Activated CD8-positive, alpha-beta memory T cell treated with anti-CD3 and anti-CD28 coated beads, Interleukin-2, amount 10 ng/mL, durations not matched to agents 7 days and 5 days (primary cell): ENCODE results near the gene CNTFR. TPM values are rescaled to one million over a fixed set of nuclear protein-coding genes. Genes with fewer than 3 reads are reported as not detected.

Experiments used
- ATAC-seq: fragments of 150-1000 bp; cut with Tn5 transposase; one replicate; pipeline ENCODE4 v1.10.0; 2021; ENCODE audit warnings: moderate library complexity
- CTCF ChIA-PET: fragments of 350-600 bp; sonication (Branson Sonifier 250); formaldehyde crosslinking; loops from one replicate; lab custom pipeline; 2021; ENCODE audit warnings: antibody characterized with exemption; lab: Charles Lee
- DNase-seq: peaks from one replicate; pipeline ENCODE4 v3.0.0-alpha.2; 2020
- H3K27ac Mint-ChIP-seq: one replicate; pipeline ENCODE4 v1.8.0; 2021; ENCODE audit warnings: mild to moderate bottlenecking, mixed read lengths
- H3K27me3 Mint-ChIP-seq: one replicate; pipeline ENCODE4 v1.8.0; 2021; ENCODE audit warnings: mixed read lengths
- H3K36me3 Mint-ChIP-seq: one replicate; pipeline ENCODE4 v1.8.0; 2021; ENCODE audit warnings: mild to moderate bottlenecking, mixed read lengths
- H3K4me1 Mint-ChIP-seq: one replicate; pipeline ENCODE4 v1.8.0; 2021; ENCODE audit warnings: mixed read lengths
- H3K4me3 Mint-ChIP-seq: one replicate; pipeline ENCODE4 v1.8.0; 2021; ENCODE audit warnings: mild to moderate bottlenecking, moderate library complexity, mixed read lengths
- H3K9me3 Mint-ChIP-seq: one replicate; pipeline ENCODE4 v1.8.0; 2022; ENCODE audit warnings: low read depth, mixed read lengths
- total RNA-seq, 2 experiments: library from RNA; stranded (reverse); gene quantifications; one replicate each; pipeline ENCODE4 v1.2.3, GENCODE V29; 2021

The CNTFR gene
- total RNA-seq, 2 experiments from 2014 or later: not detected

DNA sequence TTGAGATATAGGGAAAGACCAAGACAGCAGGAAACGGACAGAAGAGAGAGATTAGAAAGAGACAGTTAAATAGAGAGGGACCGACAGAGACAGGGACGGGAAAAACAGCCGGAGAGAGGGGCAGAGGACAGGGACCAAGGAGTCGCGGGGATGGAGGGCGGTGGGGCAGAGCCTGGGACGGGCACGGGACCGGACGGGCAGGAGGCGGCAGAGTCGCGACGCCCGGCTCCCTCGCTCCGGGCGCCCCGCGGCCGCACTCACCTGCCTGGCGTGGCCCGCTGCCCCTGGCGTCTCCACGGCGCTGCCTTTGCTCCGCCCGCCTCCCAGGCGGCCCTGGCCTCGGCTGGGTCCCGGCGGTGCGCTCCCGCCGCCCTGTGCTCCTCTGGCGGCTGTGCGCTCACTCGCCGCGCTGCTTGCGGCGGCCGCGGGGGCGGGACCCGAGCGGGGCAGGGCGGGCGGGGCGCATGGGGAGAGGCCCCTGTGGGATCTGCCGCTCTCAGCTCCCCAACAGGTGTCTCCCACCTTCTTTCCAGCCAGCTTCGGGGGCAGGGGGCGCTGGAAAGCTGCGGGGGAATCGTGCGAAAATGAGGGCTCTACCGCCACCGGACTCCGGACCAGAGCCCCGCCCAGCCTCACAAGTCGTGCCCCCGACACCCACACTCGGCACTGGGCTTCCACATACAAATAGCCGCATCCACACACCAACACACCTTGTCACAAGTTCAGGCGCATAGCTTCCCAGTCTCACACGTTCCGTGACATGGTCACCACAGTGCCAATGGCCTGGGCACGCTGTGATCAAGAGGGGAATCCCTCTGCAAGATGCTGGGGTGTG is 39.3 kb upstream of the CNTFR start, which contains the start of gene ARID3C:
ARID3C (minus strand) TSS at position 411 of the 835 bp plus-strand sequence. CDS start 1,052 bp downstream, outside the sequence.
- peaks cover 6% of the 10 kb centered on the region for H3K36me3 Mint-ChIP-seq
- peaks cover 62% of the 10 kb centered on the region for H3K27me3 Mint-ChIP-seq
- H3K4me1 Mint-ChIP-seq: peaks cover 12% of the 10 kb centered on the region
- DNase-seq: no peak
- no peaks in the 10 kb centered on the region for H3K9me3 Mint-ChIP-seq
- H3K4me3 Mint-ChIP-seq: peak within 1 kb of the TSS; percentile 63
- CTCF ChIA-PET: interaction anchor here (0.8 to 12.5 kb wide), 5 partner anchors 10 to 251 kb away, joined by 3 to 293 read pairs (median 4); partner anchors contain the start of genes DCTN3 and RPP25L
- peak; percentile 72 for ATAC-seq
- no peak within 1 kb of the TSS for H3K27ac Mint-ChIP-seq

DNA sequence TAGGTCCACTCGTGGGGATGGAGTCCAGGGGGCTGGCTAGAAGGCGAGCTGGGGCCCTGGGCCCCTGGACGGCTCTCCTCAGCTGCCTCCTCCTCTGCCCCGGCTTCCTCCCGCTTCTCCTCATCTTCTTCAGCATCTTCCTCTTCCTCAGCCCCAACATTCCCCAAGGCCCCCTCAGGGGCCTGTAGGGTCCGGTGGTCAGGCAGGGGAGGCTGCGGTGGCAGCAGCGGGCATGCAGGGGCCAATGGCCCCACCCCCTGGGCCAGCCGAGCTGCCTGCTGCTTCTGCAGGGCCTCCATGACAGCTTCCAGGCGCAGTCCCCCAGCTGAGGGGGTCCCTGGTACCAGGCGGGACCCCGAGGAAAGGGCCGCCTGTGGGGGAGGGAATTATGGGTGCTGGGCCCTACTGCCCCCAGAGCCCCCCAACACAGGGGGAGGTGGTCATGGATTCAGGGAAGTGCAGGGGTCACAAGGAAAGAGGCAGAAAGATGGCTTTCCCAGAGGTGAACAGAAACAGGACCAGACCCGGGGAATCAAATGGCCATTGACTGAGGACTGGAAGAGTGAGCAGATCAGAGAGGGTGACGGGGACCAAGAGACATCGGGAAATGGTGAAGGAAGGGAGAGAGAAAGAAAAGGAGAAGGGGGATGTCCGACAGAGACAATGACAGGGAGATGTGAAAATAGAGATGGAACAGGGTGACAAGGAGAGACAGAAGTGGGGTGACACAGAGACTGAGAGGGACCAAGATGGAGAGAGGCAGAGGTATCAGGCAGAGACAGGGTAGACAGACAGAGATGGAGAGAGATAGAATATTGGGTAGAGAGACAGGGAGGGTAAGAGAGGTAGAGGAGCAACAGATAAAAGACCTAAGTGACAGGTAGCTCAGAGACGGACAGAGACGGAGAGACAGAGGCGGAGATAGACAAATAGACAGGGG is 38.5 kb upstream of the CNTFR start:
- CTCF ChIA-PET: interaction anchor here (0.9 to 1.6 kb wide), 2 partner anchors 11 to 25 kb away, joined by 4 to 5 read pairs; no protein-coding TSS in a partner anchor
- Mint-ChIP-seq H3K36me3 (peaks cover 6% of the 10 kb centered on the region), H3K4me1 (peaks cover 13% of the 10 kb centered on the region), H3K27ac (no peak overlapping the region), H3K27me3 (peaks cover 68% of the 10 kb centered on the region), H3K9me3 (no peaks in the 10 kb centered on the region), H3K4me3 (peak overlapping the region; percentile 63)
- ATAC-seq: peak; percentile 7
- DNase-seq: no peak

DNA sequence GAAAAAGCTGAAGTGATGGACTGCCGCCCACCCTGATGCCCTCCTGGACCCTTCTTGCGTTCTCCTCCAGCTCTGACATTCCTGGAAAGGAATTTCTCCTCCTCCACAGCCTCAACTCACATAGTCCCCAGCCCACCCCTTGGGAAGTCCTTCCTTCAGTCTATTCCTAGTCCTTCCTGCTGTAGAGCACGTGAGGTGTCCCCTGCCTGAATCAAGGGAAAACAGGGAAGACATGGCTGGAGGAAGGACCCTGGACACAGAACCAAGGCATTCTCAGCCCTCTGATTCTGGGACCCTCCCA is 35.6 kb upstream of the CNTFR start:
- CTCF ChIA-PET: interaction anchor here (0.9 to 16.1 kb wide), 3 partner anchors 10 to 13 kb away, joined by 3 to 293 read pairs (median 5); partner anchors contain the start of genes ARID3C, RPP25L and SIGMAR1
- Mint-ChIP-seq H3K27me3 (peaks cover 72% of the 10 kb centered on the region), H3K4me3 (no peak overlapping the region), H3K36me3 (peaks cover 3% of the 10 kb centered on the region), H3K4me1 (peaks cover 19% of the 10 kb centered on the region), H3K27ac (no peak overlapping the region), H3K9me3 (no peaks in the 10 kb centered on the region)
- ATAC-seq: no peak
- DNase-seq: no peak

DNA sequence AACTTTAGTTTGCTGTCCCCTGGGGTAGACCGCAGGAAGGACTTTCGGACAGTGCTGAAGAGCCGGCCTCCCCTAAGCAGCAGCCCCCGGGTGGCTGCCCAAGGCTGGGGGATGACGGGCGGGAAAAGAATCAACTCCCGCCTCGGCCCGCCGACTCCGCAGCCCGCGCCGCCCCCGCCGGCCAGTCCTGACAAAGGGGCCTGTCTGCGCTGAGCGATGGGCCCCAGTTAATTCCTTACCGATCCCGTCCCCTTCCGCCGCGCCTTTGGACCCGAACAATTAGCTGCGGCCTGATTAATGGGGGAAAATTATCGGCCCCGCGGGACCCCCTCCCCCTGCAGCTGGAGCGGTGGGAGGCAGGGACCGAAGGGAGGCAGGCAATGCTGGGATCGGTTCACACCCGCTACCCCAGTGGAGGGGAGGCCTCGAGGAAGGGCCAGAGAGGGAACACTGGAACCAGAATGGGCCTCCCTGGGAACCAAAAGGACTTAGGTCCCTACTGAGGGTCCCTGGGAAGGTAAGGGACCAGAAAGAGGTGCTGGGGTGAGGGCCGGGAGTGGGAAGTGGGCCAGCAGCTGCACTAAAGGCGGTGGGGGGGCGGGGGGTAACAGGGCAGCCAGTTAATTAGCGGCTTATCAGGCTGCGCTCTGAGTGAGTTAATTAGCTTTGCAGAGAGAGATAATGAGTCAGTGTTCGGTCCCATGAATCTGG is 35.1 kb upstream of the CNTFR start:
- Mint-ChIP-seq H3K36me3 (peaks cover 3% of the 10 kb centered on the region), H3K27ac (no peak overlapping the region), H3K4me1 (peaks cover 21% of the 10 kb centered on the region), H3K4me3 (no peak overlapping the region), H3K9me3 (no peaks in the 10 kb centered on the region), H3K27me3 (peaks cover 67% of the 10 kb centered on the region)
- CTCF ChIA-PET: interaction anchor here (0.9 to 16.1 kb wide), 3 partner anchors 10 to 12 kb away, joined by 3 to 293 read pairs (median 5); partner anchors contain the start of genes ARID3C, RPP25L and SIGMAR1
- no peak for DNase-seq
- ATAC-seq: no peak

DNA sequence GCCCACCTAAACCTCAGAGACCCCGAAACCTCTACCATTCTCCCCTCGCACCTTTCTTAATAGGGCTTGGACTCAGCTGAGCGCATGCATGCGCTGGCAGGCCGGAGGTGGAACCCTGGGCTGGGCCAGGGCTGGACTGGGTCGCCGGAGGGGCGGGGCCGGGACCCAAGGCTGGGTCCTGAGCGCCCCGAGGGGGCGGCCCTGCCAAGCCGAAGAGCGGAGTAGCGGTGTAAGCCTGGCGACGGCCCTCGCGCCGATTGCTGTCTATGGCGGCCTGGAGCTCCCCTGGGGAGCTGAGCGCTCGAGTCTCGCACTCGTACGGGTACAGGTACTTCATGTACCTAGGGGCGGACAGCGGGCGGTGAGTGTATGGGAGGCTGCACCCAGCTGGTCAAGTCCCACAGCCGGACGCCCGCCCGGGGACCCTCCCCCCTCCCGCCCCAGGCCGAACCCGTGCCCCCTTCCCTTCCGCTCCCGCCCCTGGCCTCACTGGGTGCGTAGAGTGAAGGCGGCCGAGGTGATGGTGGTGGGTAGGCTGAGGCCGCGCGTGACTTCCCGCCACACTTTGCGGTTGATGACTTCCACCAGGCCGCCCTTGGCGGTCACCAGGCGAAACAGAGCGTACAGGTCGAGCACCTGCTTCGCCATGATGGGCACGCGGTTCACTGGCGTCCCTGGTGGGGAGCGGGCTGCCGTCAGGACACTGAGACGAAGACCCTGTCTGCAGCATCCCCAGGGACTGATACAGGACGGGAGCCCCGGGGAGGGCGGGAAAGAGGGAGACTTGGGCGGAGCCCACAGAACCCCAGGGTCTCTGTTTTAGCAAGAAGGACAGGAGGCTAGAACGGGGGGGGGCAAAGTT is 34.1 kb upstream of the CNTFR start:
- H3K4me1 Mint-ChIP-seq: peaks cover 27% of the 10 kb centered on the region
- CTCF ChIA-PET: interaction anchor here (0.6 to 16.1 kb wide), 4 partner anchors 10 to 244 kb away, joined by 3 to 293 read pairs (median 4); partner anchors contain the start of genes ARID3C and SIGMAR1
- no peak overlapping the region for H3K4me3 Mint-ChIP-seq
- no peak overlapping the region for H3K27ac Mint-ChIP-seq
- DNase-seq (no peak), ATAC-seq (no peak)
- no peaks in the 10 kb centered on the region for H3K9me3 Mint-ChIP-seq
- peaks cover 3% of the 10 kb centered on the region for H3K36me3 Mint-ChIP-seq
- peaks cover 60% of the 10 kb centered on the region for H3K27me3 Mint-ChIP-seq

DNA sequence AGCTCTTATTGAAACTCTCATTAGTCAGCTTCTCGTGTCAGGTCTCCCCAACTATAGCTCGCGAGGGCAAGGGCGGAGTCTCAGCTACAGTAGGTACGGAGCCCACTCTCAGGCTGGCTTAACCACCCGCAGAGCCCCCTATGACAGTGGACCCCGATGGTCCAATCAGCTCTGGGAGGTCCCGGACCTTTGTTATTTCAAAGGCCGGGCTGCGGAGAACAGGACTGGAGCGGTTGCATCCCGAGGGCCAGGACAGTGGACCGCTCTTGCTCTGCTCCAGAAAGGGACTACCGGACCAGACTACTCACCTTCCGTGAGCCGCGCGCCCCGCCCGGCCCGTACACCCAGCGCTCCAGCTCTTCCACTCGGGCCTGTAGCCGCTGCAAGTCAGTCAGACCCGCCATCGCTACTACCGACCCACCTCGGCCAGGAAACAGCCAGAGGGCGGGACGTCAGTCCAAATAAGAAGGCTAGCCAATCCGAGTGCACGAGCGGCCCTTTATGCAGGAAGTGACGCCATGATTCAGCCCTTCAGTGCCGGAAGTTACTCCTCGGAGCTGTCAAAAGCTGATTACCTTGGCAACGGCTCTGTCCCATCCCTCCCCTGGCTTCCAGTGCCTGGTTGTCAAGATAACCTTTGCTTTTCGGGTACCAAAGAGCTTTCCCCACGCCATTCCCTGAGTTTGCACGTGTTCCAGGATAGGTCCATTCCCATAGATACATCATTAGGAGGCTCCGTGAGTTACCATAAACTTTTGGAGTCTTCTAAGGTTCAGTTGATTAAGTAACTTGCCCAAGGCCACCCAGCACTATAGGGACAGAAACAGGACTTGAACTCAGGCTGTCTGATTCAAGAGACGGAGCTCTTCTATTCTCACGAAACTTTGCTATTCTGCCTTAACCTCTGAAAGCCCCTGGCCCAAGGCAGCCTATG is 30.8 kb upstream of the CNTFR start, which contains the start of gene DCTN3:
DCTN3 (minus strand) TSS at position 435 of the 934 bp plus-strand sequence; CDS start at position 404, 31 bp downstream.
- Mint-ChIP-seq H3K27ac (peak within 1 kb of the TSS; percentile 81), H3K27me3 (peaks cover 28% of the 10 kb centered on the region), H3K9me3 (no peaks in the 10 kb centered on the region), H3K4me1 (peaks cover 25% of the 10 kb centered on the region), H3K4me3 (peak within 1 kb of the TSS; percentile 89), H3K36me3 (peaks cover 6% of the 10 kb centered on the region)
- ATAC-seq (peak; percentile 99), DNase-seq (peak; percentile 97)
- CTCF ChIA-PET: interaction anchor here (1.1 to 16.1 kb wide), 10 partner anchors 9 to 243 kb away, joined by 3 to 293 read pairs (median 7); partner anchors contain the start of genes ARID3C, CCL27, GALT and MYORG

DNA sequence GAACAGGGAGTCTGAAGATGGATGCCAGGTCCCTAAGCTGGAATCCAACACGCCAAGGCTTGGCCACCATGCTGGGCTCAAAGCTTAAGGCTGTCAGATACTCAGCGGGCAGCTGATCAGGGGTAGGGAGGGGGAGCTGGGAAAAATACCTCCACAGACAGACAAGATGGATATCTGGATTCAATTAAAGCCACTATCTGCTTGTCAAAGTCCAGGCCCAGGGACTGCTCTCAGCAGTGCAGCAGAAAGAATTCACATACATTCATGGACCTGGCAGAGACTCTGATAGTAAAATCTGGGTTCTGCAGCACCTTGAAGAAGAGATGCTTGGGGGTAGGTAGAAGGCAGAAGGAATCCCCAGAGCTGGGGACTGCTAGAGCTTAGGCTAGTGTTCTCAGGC is 25.6 kb upstream of the CNTFR start:
- no peak for DNase-seq
- Mint-ChIP-seq H3K27ac (no peak overlapping the region), H3K4me3 (no peak overlapping the region)

DNA sequence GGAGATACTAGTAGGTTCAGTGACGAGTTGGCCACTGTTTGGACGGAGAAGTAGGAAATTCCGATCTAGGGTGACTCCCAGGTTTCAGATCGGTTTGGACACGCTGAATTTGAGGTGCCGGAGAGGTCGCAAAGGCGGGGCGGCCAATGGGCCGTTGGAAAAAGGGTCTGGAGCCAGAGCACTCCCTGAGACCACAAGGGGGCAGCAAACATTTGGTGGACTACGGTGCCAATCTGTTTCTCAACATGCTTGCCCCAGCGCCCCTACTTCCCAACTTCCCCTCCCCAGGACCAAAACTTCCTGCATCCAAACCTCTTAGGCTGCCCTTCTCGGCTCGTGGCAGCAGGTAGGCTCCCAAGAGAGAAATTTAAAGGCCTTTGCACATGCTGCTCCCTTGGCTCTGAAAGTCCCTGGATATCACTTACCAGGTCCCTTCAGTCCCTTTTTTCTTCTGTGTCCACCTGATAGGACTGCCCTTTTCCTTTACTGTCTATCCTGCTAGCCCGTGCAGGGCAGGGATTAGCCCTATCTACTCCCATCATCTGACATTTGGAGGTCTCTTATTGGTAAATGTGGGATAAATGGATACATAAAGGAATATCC is 23.4 kb upstream of the CNTFR start:
- ATAC-seq (peak; percentile 54), DNase-seq (peak; percentile 83)
- Mint-ChIP-seq H3K27ac (peak overlapping the region; percentile 83), H3K9me3 (no peaks in the 10 kb centered on the region), H3K27me3 (no peaks in the 10 kb centered on the region), H3K4me1 (peaks cover 23% of the 10 kb centered on the region), H3K4me3 (peak overlapping the region; percentile 82), H3K36me3 (peaks cover 14% of the 10 kb centered on the region)
- CTCF ChIA-PET: interaction anchor here (0.6 to 16.1 kb wide), 16 partner anchors 8 to 235 kb away, joined by 3 to 293 read pairs (median 5); partner anchors contain the start of genes ARID3C, DCTN3, GALT and SIGMAR1

More for the DNA sequence above, 25.6 kb upstream of the CNTFR start:
- no peaks in the 10 kb centered on the region for H3K27me3 Mint-ChIP-seq
- peaks cover 14% of the 10 kb centered on the region for H3K36me3 Mint-ChIP-seq
- peaks cover 37% of the 10 kb centered on the region for H3K4me1 Mint-ChIP-seq
- H3K9me3 Mint-ChIP-seq: no peaks in the 10 kb centered on the region
- CTCF ChIA-PET: interaction anchor here (0.8 to 16.1 kb wide), 3 partner anchors 12 to 87 kb away, joined by 3 to 293 read pairs (median 10); partner anchors contain the start of genes ARID3C and SIGMAR1
- ATAC-seq: no peak

DNA sequence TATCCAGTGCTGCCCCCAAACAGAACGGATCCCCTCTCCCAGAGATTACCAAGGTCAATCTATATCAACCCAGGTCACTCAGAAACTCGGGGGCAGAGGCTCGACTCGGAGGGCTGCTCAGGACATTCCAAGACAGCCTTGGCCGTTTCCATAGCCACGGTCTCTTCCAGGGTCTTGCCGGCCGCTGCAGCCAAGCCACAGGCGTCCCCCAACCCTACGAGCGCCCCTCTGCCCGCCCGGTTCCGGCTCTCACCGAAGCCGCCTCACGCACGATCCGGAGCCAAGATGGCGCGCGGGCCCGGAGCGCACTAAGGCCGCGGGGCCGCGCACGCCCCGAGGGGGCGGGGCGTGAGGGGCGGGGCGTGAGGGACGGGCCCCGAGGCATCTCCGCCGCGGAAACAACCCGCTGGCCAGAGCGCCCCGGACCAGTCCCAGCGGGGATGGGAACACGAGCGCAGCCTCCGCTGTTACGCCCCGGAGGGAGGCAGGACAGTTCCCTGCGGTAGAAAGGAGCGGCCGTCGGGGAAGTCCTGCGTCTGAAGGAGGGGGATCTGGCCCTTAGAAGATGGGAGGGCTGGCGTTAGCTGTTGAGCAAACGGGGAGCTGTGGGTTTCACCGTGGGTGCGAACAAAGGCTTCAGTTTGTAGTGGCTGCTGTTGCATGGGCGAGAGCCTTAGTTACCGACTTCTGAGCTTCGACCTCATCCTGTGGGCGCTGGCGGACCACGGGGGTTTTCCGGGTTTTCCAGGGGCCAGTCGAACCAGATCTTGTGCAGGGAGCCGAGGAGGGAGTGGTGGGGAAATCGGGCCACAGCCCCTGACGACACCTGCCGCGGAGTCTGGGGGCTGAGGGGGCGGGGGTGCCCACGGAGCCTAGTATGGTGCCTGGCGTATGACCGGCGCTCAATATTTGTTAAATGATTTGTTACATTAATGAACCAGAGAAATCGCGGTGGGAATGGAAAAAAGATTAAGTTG is 22.6 kb upstream of the CNTFR start, which contains the start of gene RPP25L:
RPP25L (minus strand) TSS at position 287 of the 977 bp plus-strand sequence. CDS start 801 bp downstream, outside the sequence.
- Mint-ChIP-seq H3K27ac (peak within 1 kb of the TSS; percentile 88), H3K36me3 (peaks cover 11% of the 10 kb centered on the region), H3K27me3 (no peaks in the 10 kb centered on the region), H3K4me3 (peak within 1 kb of the TSS; percentile 82), H3K4me1 (peaks cover 23% of the 10 kb centered on the region), H3K9me3 (no peaks in the 10 kb centered on the region)
- ATAC-seq: peak; percentile 96
- CTCF ChIA-PET: interaction anchor here (0.6 to 16.1 kb wide), 15 partner anchors 8 to 234 kb away, joined by 3 to 293 read pairs (median 5); partner anchors contain the start of genes ARID3C, DCTN3, GALT and SIGMAR1
- peak; percentile 87 for DNase-seq
